Measurements from ENCODE around the gene NME5. TPM values are rescaled to one million over a fixed set of nuclear protein-coding genes. Genes with fewer than 3 reads are reported as not detected.
"Not testable (repeated sequence)": the region's sequence is repeated elsewhere in the genome, so short reads cannot be mapped to it uniquely, and the experiment has no call there.

Gene NME5
- total RNA-seq, 3 donors from 2014 or later, result 1.9 to 3.9 (median 2.5) TPM

DNA sequence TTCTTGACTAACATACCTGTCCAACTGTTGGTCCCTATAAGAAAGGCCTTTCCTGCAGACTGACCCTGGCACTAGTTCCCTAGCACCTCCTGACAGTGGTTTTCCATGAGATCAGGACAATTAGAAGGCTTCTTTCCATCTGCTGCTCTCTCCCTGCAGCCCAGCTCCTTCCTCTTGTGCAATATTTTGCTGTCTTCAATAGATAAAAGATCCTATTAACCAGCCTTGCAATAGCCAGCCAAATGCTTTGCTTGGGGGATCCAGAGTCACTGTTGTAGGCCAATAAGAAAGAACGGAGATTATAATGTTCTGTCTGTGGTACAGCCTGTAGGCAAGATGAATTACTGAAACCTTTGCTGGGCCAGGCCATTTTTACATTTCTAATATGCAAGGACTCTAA lies 18.4 kb upstream of the NME5 start:
- no peaks in the 10 kb centered on the region for H3K27me3 ChIP-seq
- H3K4me3 ChIP-seq, result no peak overlapping the region
- intact Hi-C loops (cut with DNase I; ENCODE audit: low total_unique reads), result no loop called here
- peaks cover 23% of the 10 kb centered on the region for H3K36me3 ChIP-seq
- no peak overlapping the region for H3K27ac ChIP-seq
- no peaks in the 10 kb centered on the region for H3K9me3 ChIP-seq
- TF ChIP-seq CTCF (IDR thresholded peaks at IDR 0.05) (no peak), POLR2A (IDR thresholded peaks at IDR 0.05) (no peak), POLR2AphosphoS5 (IDR thresholded peaks at IDR 0.05) (no peak)
- DNase-seq (ENCODE audit: low spot score in 2 of 2), result no peak
- H3K4me1 ChIP-seq, result no peaks in the 10 kb centered on the region

DNA sequence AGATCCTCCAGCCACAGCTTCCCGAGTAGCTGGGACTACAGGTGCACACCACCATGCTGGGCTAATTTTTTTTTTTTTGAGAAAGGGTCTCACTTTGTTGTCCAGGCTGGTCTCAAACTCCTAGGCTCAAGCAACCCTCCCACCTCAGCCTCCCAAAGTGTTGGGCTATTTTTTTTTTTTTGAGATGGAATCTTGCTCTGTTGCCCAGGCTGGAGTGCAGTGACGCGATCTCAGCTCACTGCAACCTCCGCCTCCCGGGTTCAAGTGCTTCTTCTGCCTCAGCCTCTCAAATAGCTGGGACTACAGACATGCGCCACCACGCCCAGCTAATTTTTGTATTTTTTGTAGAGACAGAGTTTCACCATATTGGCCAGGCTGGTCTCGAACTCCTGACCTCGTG lies 16.7 kb upstream of the NME5 start:
- H3K4me3 ChIP-seq; DNase-seq (ENCODE audit: low spot score in 2 of 2); H3K27ac ChIP-seq; H3K36me3 ChIP-seq; H3K9me3 ChIP-seq; H3K27me3 ChIP-seq; intact Hi-C loops (cut with DNase I; ENCODE audit: low total_unique reads); H3K4me1 ChIP-seq: not testable (repeated sequence)

DNA sequence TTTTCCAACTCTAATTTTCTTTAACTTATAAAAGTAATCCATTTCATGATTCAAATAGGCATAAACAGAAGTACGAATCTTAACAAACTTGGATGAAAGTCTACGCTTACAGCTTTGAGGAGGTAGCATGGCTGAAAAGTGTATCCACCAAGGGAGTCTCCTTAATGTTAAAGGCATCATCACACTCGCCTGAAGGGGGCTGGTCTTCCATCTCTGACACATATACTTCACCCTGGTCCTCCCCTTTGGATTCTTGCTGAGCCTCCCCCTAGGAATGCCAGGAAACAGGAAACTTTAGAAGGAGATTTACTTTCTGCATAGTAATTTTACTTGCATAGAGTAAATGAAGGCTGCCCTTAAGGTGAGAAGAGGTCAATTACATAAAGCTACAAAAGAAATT lies 10.3 kb upstream of the NME5 start:
- Histone ChIP-seq H3K4me3 (no peak overlapping the region), H3K27ac (no peak overlapping the region), H3K9me3 (no peaks in the 10 kb centered on the region), H3K27me3 (no peaks in the 10 kb centered on the region), H3K4me1 (no peaks in the 10 kb centered on the region), H3K36me3 (no peaks in the 10 kb centered on the region)
- no peak for DNase-seq (ENCODE audit: low spot score in 2 of 2)
- intact Hi-C loops (cut with DNase I; ENCODE audit: low total_unique reads), result no loop called here
- no peak for TF ChIP-seq CTCF (IDR thresholded peaks at IDR 0.05)
- no peak for TF ChIP-seq POLR2A (IDR thresholded peaks at IDR 0.05)
- TF ChIP-seq POLR2AphosphoS5 (IDR thresholded peaks at IDR 0.05), result no peak

- intact Hi-C loops (cut with DNase I; ENCODE audit: low total_unique reads), result no loop called here
- no peak for DNase-seq (ENCODE audit: low spot score in 2 of 2)
- no peaks in the 10 kb centered on the region for H3K9me3 ChIP-seq
- no peaks in the 10 kb centered on the region for H3K36me3 ChIP-seq
- no peak for TF ChIP-seq CTCF (IDR thresholded peaks at IDR 0.05)
- TF ChIP-seq POLR2A (IDR thresholded peaks at IDR 0.05), result no peak
- no peak overlapping the region for H3K4me3 ChIP-seq
- no peaks in the 10 kb centered on the region for H3K4me1 ChIP-seq
- H3K27me3 ChIP-seq, result no peaks in the 10 kb centered on the region
- H3K27ac ChIP-seq, result no peak overlapping the region
Observed at GRCh38 chr5:138148811-138149210, 9.6 kb upstream of the NME5 start.

DNA sequence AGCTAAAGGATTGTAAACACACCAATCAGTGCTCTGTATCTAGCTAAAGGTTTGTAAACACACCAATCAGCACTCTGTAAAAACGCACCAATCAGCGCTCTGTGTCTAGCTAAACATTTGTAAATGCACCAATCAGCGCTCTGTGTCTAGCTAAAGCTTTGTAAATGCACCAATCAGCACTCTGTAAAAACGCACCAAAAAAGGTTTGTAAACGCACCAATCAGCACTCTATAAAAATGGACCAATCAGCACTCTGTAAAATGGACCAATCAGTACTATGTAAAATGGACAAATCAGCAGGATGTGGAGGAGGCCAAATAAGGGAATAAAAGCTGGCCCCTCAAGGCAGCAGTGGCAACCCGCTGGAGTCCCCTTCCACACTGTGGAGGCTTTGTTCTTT lies 4.3 kb upstream of the NME5 start:
- not testable (repeated sequence) for H3K9me3 ChIP-seq, H3K4me1 ChIP-seq

GRCh38 chr5:138141734-138142133 lies 2.5 kb upstream of the NME5 start:
- H3K27ac ChIP-seq, result no peak overlapping the region

More for the DNA sequence above, 4.3 kb upstream of the NME5 start:
- H3K4me3 ChIP-seq; intact Hi-C loops (cut with DNase I; ENCODE audit: low total_unique reads); H3K27ac ChIP-seq; H3K27me3 ChIP-seq; H3K36me3 ChIP-seq; DNase-seq (ENCODE audit: low spot score in 2 of 2): not testable (repeated sequence)

More at GRCh38 chr5:138141734-138142133, 2.5 kb upstream of the NME5 start:
- H3K4me1 ChIP-seq, result no peaks in the 10 kb centered on the region
- H3K9me3 ChIP-seq, result no peaks in the 10 kb centered on the region
- intact Hi-C loops (cut with DNase I; ENCODE audit: low total_unique reads), result no loop called here
- DNase-seq (ENCODE audit: low spot score in 2 of 2), result no peak
- H3K27me3 ChIP-seq, result no peaks in the 10 kb centered on the region
- H3K4me3 ChIP-seq, result no peak overlapping the region
- no peaks in the 10 kb centered on the region for H3K36me3 ChIP-seq
- TF ChIP-seq CTCF (IDR thresholded peaks at IDR 0.05), result no peak
- no peak for TF ChIP-seq POLR2AphosphoS5 (IDR thresholded peaks at IDR 0.05)
- no peak for TF ChIP-seq POLR2A (IDR thresholded peaks at IDR 0.05)

Measured in breast epithelium (tissue), 4 donors.